Ascending aorta (tissue), 2 donors: ENCODE measurements around the gene TANC1. TPM values are rescaled to one million over a fixed set of nuclear protein-coding genes. Genes with fewer than 3 reads are reported as not detected.
A peak's percentile ranks its signal among the peaks of the same experiment; 100 is the strongest.

Source experiments
- DNase-seq, 2 donors: peaks; one replicate each; pipeline ENCODE4 v3.0.0-alpha.2; 2019; ENCODE audit warnings: low spot score in 2 of 2
- H3K27ac ChIP-seq, 2 donors: fragments of 200-600 bp; sonication (generic); one replicate each; pipeline ENCODE4 v1.5.1; 2016 to 2017; ENCODE audit warnings: mild to moderate bottlenecking in 1 of 2
- H3K27me3 ChIP-seq: fragments of 200-600 bp; sonication (generic); one replicate; pipeline ENCODE4 v1.5.1; 2017
- H3K36me3 ChIP-seq, 2 donors: fragments of 200-600 bp; sonication (generic); one replicate each; pipeline ENCODE4 v1.5.1; 2016
- H3K4me1 ChIP-seq, 2 donors: fragments of 200-600 bp; sonication (generic); one replicate each; pipeline ENCODE4 v1.5.1; 2016 to 2017; ENCODE audit warnings: mild to moderate bottlenecking in 1 of 2
- H3K4me3 ChIP-seq, 2 donors: fragments of 200-600 bp; sonication (generic); one replicate each; pipeline ENCODE4 v1.5.1; 2016 to 2017; ENCODE audit warnings: mild to moderate bottlenecking in 1 of 2
- H3K9me3 ChIP-seq, 2 donors: fragments of 200-600 bp; sonication (generic); one replicate each; pipeline ENCODE4 v1.5.1; 2016
- CTCF ChIP-seq, 3 experiments: fragments of 200-600 bp in 2 of 3; fragments of 450-650 bp in 1 of 3; sonication (generic) in 2 of 3; IDR thresholded peaks; one replicate each; pipeline ENCODE4 v1.5.1; 2016 to 2019; ENCODE audit warnings: antibody characterized with exemption in 3 of 3, mild to moderate bottlenecking in 1 of 3, moderate library complexity in 1 of 3
- intact Hi-C: fragments of 100-400 bp; cut with DNase I; formaldehyde crosslinking; loops from one replicate; pipeline ENCODE4 v1.15.1; 2023
- total RNA-seq: library from RNA; depleted of rRNA; stranded (reverse); fragments of >200 nt; gene quantifications from one replicate; pipeline ENCODE4 v1.1.0, GENCODE V29; 2016

The TANC1 gene
- total RNA-seq, 1 donor from 2014 or later: 45.4 TPM

GRCh38 chr2:159194241-159194640, 225.8 kb downstream of the TANC1 start:
- Histone ChIP-seq H3K4me3 (no peak overlapping the region), H3K36me3 (peaks cover 20 to 40% of the 10 kb centered on the region in 2 donors), H3K9me3 (no peaks in the 10 kb centered on the region), H3K27ac (no peak overlapping the region), H3K4me1 (no peaks in the 10 kb centered on the region), H3K27me3 (no peaks in the 10 kb centered on the region)
- no peak for DNase-seq
- TF ChIP-seq CTCF (IDR thresholded peaks at IDR 0.05): no peak
- intact Hi-C loops: no loop called here

- no peaks in the 10 kb centered on the region for H3K27me3 ChIP-seq
- intact Hi-C loops: loop anchor here (2.0 kb wide), 1 partner anchor 27 kb away; no protein-coding TSS in a partner anchor
- no peaks in the 10 kb centered on the region for H3K9me3 ChIP-seq
- TF ChIP-seq CTCF (IDR thresholded peaks at IDR 0.05): no peak
- H3K4me1 ChIP-seq: peaks cover 0 to 9% of the 10 kb centered on the region in 2 donors
- H3K27ac ChIP-seq: no peak overlapping the region
- no peak for DNase-seq
- peaks cover 20 to 40% of the 10 kb centered on the region in 2 donors for H3K36me3 ChIP-seq
- no peak overlapping the region for H3K4me3 ChIP-seq
Observed at GRCh38 chr2:159195697-159196096, 227.3 kb downstream of the TANC1 start.

- no peak for DNase-seq
- TF ChIP-seq CTCF (IDR thresholded peaks at IDR 0.05): no peak
- H3K27ac ChIP-seq: no peak overlapping the region
- H3K4me3 ChIP-seq: no peak overlapping the region
- intact Hi-C loops: loop anchor here (2.0 kb wide), 1 partner anchor 28 kb away; no protein-coding TSS in a partner anchor
- H3K36me3 ChIP-seq: peaks cover 20 to 40% of the 10 kb centered on the region in 2 donors
- H3K4me1 ChIP-seq: peaks cover 0 to 12% of the 10 kb centered on the region in 2 donors
- H3K27me3 ChIP-seq: no peaks in the 10 kb centered on the region
- H3K9me3 ChIP-seq: no peaks in the 10 kb centered on the region
Observed at GRCh38 chr2:159196393-159196925, 228.0 kb downstream of the TANC1 start.

GRCh38 chr2:159199236-159199635, 230.8 kb downstream of the TANC1 start:
- intact Hi-C loops: no loop called here
- Histone ChIP-seq H3K4me1 (peaks cover 3 to 30% of the 10 kb centered on the region in 2 donors), H3K27ac (peak overlapping the region in 1 of 2 donors; percentile 3), H3K9me3 (no peaks in the 10 kb centered on the region), H3K27me3 (no peaks in the 10 kb centered on the region), H3K36me3 (peaks cover 17 to 38% of the 10 kb centered on the region in 2 donors), H3K4me3 (no peak overlapping the region)
- TF ChIP-seq CTCF (IDR thresholded peaks at IDR 0.05): no peak
- no peak for DNase-seq

- no peaks in the 10 kb centered on the region for H3K27me3 ChIP-seq
- H3K4me3 ChIP-seq: no peak overlapping the region
- peaks cover 11 to 35% of the 10 kb centered on the region in 2 donors for H3K36me3 ChIP-seq
- H3K9me3 ChIP-seq: no peaks in the 10 kb centered on the region
- no peak for DNase-seq
- peak overlapping the region; percentile 57 to 76 for H3K27ac ChIP-seq
- intact Hi-C loops: no loop called here
- TF ChIP-seq CTCF (IDR thresholded peaks at IDR 0.05): no peak
- H3K4me1 ChIP-seq: peaks cover 3 to 30% of the 10 kb centered on the region in 2 donors
Observed at GRCh38 chr2:159199761-159200465, 231.5 kb downstream of the TANC1 start.
